Right atrium auricular region (tissue), 2 donors: ENCODE results near the gene FBXL17. TPM values are rescaled to one million over a fixed set of nuclear protein-coding genes. Genes with fewer than 3 reads are reported as not detected.
A peak's percentile ranks its signal among the peaks of the same experiment; 100 is the strongest.

ENCODE experiments used
- DNase-seq: peaks from one replicate; pipeline ENCODE4 v3.0.0-alpha.2; 2019; ENCODE audit warnings: low spot score
- H3K27ac ChIP-seq, 2 donors: fragments of 200-600 bp; sonication (generic); 1 replicate in 1 of 2; 2 replicates in 1 of 2; pipeline ENCODE4 v1.5.1; 2016 to 2019
- H3K27me3 ChIP-seq, 2 donors: fragments of 200-600 bp; sonication (generic); one replicate each; pipeline versions ENCODE4 v1.5.1 to v1.6.0; 2017 to 2019
- H3K36me3 ChIP-seq: fragments of 200-600 bp; sonication (generic); one replicate; pipeline ENCODE4 v1.5.1; 2016
- H3K4me1 ChIP-seq, 2 donors: fragments of 200-600 bp; sonication (generic); one replicate each; pipeline versions ENCODE4 v1.5.1 to v1.6.0; 2017 to 2019
- H3K4me3 ChIP-seq, 2 donors: fragments of 200-600 bp; sonication (generic); 1 replicate in 1 of 2; 2 replicates in 1 of 2; pipeline ENCODE4 v1.5.1; 2017 to 2019; ENCODE audit warnings: mild to moderate bottlenecking in 1 of 2, moderate library complexity in 1 of 2
- H3K9me3 ChIP-seq, 2 donors: fragments of 200-600 bp; sonication (generic); one replicate each; pipeline ENCODE4 v1.5.1; 2019
- total RNA-seq, 2 donors: library from RNA; depleted of rRNA; stranded (reverse); fragments of >200 nt; gene quantifications; one replicate each; pipeline ENCODE4 v1.1.0, GENCODE V29; 2016
- TF ChIP-seq, protein P1 (sequence below), 2 donors: fragments of 200-600 bp; sonication (generic); IDR thresholded peaks; one replicate each; pipeline ENCODE4 v1.5.1; 2019; ENCODE audit warnings: antibody characterized with exemption in 2 of 2

Gene FBXL17
- total RNA-seq, 2 donors from 2014 or later = 16.1 to 31.7 TPM

DNA sequence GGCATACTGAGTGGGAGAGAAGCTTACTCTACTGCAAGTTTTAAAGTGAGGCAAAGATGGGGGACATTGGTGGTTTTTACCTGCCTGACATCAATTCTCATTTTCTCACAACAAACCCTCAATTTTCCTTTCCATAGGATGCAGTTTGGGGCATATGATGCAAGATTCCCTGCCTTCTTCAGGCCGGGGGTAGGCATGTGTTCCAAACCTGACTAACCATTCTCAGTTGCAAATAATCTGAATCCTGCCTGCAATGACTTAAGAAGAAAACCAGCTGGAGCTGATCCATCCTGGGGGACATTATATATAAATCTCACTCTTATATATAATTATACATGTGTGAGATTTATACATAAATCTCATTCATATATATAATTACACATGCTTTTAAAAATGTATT is 487.5 kb downstream of the FBXL17 start:
- TF ChIP-seq, protein P1, sequence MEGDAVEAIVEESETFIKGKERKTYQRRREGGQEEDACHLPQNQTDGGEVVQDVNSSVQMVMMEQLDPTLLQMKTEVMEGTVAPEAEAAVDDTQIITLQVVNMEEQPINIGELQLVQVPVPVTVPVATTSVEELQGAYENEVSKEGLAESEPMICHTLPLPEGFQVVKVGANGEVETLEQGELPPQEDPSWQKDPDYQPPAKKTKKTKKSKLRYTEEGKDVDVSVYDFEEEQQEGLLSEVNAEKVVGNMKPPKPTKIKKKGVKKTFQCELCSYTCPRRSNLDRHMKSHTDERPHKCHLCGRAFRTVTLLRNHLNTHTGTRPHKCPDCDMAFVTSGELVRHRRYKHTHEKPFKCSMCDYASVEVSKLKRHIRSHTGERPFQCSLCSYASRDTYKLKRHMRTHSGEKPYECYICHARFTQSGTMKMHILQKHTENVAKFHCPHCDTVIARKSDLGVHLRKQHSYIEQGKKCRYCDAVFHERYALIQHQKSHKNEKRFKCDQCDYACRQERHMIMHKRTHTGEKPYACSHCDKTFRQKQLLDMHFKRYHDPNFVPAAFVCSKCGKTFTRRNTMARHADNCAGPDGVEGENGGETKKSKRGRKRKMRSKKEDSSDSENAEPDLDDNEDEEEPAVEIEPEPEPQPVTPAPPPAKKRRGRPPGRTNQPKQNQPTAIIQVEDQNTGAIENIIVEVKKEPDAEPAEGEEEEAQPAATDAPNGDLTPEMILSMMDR (IDR thresholded peaks at IDR 0.05) = no peak

DNA sequence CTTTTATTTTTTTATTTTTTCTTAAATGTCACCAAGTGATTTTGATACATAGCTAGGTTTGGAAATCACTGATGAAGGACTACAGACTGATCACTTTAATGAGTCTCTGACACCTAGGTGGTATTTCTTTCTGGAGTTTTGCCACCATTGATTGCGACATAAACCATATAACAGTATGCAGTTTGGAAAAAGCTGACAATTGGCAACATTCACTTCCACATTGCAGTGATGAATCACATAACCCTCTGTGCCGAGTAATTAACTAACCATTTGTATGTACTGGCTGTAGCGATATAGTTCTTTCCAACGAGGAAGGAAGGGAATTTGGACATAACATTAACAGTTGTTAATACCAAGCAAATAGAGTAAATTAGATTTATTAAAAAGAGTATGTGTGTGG is 488.3 kb downstream of the FBXL17 start:
- TF ChIP-seq, protein P1 (IDR thresholded peaks at IDR 0.05) = no peak
- Histone ChIP-seq H3K4me3 (no peak overlapping the region), H3K36me3 (no peaks in the 10 kb centered on the region), H3K27me3 (no peaks in the 10 kb centered on the region), H3K9me3 (no peaks in the 10 kb centered on the region), H3K4me1 (peaks cover 0 to 12% of the 10 kb centered on the region in 2 donors), H3K27ac (no peak overlapping the region)
- no peak for DNase-seq

More for the DNA sequence above, 487.5 kb downstream of the FBXL17 start:
- no peak for DNase-seq
- no peaks in the 10 kb centered on the region for H3K27me3 ChIP-seq
- peaks cover 0 to 12% of the 10 kb centered on the region in 2 donors for H3K4me1 ChIP-seq
- no peaks in the 10 kb centered on the region for H3K9me3 ChIP-seq
- H3K4me3 ChIP-seq = no peak overlapping the region
- no peaks in the 10 kb centered on the region for H3K36me3 ChIP-seq
- H3K27ac ChIP-seq = no peak overlapping the region

- H3K27me3 ChIP-seq = no peaks in the 10 kb centered on the region
- DNase-seq = no peak
- H3K9me3 ChIP-seq = no peaks in the 10 kb centered on the region
- H3K4me3 ChIP-seq = no peak overlapping the region
- H3K27ac ChIP-seq = no peak overlapping the region
- peaks cover 0 to 15% of the 10 kb centered on the region in 2 donors for H3K4me1 ChIP-seq
- H3K36me3 ChIP-seq = no peaks in the 10 kb centered on the region
- TF ChIP-seq, protein P1 (IDR thresholded peaks at IDR 0.05) = no peak
Measured at GRCh38 chr5:107889387-107889786, 492.5 kb downstream of the FBXL17 start.

- no peak for DNase-seq
- TF ChIP-seq, protein P1 (IDR thresholded peaks at IDR 0.05) = no peak
- Histone ChIP-seq H3K4me3 (no peak overlapping the region), H3K36me3 (no peaks in the 10 kb centered on the region), H3K4me1 (peaks cover 0 to 7% of the 10 kb centered on the region in 2 donors), H3K9me3 (no peaks in the 10 kb centered on the region), H3K27me3 (no peaks in the 10 kb centered on the region), H3K27ac (no peak overlapping the region)
Measured at GRCh38 chr5:107888541-107888940, 493.4 kb downstream of the FBXL17 start.

DNA sequence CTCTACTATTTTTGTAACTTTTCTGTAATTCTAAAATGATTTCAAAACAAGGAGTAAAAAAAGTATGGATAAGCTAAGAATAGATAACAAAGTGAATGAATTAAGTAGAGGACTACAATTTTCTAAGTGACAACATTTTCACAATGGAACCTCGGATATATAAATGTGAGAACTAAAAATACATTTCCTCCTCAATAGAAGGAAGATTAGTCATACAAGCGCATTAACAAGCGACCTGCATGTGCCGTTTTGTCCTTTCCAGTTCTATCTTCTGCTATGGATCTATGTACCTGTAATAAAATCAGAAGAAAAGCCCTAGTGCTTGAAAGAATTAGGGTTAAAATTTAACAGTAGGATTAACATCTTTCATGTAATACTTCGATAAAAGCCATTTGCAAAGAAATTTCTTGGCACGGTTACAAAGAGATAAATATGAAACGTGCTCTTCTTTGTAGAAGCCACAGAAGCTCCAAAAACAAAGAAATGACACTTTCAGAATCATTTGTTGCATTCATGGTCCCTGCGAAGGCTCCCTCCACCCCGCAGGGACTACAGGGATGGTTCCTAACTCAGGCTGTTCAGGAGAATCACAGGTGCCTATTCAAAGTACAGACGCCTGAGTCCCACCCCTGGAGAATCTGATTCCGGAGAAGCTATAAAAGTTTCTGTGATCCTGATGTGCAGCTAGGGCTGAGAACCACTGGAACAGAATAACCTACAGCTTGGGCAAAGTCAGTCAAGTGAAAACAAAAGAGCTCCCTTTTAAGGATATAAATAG is 494.5 kb downstream of the FBXL17 start:
- TF ChIP-seq, protein P1 (IDR thresholded peaks at IDR 0.05) = no peak
- H3K36me3 ChIP-seq = no peaks in the 10 kb centered on the region
- no peak overlapping the region for H3K27ac ChIP-seq
- no peaks in the 10 kb centered on the region for H3K27me3 ChIP-seq
- H3K4me3 ChIP-seq = peak overlapping the region in 1 of 2 donors; percentile 10
- H3K4me1 ChIP-seq = peaks cover 0 to 5% of the 10 kb centered on the region in 2 donors
- DNase-seq = no peak
- H3K9me3 ChIP-seq = no peaks in the 10 kb centered on the region
